Measurements from ENCODE around the gene FAM3D. TPM values are rescaled to one million over a fixed set of nuclear protein-coding genes. Genes with fewer than 3 reads are reported as not detected.

FAM3D gene
- polyA plus RNA-seq, 4 donors = 0.40 to 2.5 (median 1.2) TPM

DNA sequence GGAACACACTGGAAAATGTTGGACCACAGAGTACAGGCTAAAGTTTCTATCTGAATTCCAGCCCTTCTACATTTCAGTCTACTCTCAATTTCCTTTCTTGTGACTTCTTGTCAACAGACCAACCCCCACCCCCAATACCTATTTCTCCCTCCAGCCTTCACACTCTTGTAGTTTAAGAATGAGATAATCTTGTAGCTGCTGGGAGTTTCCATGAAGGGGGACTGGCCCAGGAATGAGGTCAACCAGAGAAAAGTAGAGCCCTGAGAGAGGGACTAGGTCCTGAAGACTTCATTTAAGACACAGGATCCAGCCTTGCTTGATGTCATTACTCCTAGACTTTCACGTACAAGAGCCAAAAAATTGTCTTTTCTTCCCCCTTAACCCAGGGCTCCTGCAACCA is 59.9 kb downstream of the FAM3D start:
- no peak for DNase-seq (ENCODE audit: low read depth in 4 of 4, low spot score in 3 of 4)

DNA sequence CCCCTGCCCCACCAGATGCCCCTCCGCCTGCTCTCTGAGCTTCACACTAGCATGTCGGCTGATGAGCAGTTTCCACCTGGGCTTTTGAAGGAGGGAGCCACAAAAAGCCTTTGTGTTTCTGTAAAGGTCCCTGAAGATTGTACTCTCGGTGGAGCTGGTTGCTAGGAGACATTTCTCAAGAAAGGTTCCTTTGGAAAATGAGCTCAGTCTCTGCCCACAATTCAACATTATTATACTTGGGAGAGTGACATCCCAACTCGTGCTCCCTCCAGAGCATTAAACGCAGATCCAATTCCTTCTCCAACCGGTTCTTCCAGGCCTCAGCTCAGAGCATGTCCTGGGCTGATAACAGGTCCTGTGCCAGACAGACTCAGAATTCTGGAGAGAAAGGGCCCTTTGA is 62.5 kb downstream of the FAM3D start:
- no peak for DNase-seq (ENCODE audit: low read depth in 4 of 4, low spot score in 3 of 4)

DNA sequence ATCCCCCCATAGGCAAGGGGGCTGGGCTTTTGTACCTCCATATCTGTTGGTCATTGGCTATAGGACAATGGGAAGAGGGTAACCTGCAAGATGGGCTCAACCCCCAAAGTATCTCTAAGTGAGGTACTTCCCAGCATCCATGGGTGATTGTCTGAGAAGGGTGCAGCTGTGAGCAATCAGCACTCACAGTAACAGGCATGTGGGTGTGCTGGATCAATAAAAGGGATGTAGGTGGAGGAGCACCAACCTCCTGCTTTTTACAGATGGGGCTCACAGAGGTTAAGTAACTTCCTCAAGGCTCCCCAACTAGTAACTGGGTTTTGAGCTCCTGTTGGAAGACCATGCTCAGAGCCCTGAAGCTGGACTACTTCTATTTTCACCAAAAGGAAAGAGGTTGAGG is 63.0 kb downstream of the FAM3D start:
- DNase-seq (ENCODE audit: low read depth in 4 of 4, low spot score in 3 of 4) = no peak

DNA sequence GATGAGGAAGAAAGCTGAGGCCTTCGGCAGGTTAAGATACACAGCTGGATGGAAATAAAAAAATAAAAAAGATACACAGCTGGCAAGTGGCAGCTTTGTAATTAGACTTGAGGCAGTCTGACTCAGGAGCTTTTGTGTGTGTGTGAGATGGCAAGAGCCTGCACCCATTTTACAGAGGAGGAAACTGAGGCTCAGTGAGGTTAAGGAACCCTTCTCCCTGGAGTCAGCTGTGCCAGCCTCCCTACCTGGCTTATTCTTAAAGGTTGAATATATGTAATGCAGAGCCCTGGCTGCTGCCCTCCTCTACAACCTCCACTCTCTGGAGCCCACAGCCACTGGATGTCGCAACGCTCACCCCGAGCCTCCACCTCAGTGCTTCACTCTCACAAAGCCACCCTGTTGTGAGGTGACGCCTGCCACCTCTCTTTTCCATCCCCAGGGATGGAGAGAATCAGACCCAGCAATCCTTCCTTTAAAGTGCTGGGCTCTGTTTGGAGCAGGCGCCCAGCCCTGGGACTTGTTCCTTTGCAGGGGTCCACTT is 68.7 kb downstream of the FAM3D start:
- no peak for DNase-seq (ENCODE audit: low read depth in 4 of 4, low spot score in 3 of 4)

DNA sequence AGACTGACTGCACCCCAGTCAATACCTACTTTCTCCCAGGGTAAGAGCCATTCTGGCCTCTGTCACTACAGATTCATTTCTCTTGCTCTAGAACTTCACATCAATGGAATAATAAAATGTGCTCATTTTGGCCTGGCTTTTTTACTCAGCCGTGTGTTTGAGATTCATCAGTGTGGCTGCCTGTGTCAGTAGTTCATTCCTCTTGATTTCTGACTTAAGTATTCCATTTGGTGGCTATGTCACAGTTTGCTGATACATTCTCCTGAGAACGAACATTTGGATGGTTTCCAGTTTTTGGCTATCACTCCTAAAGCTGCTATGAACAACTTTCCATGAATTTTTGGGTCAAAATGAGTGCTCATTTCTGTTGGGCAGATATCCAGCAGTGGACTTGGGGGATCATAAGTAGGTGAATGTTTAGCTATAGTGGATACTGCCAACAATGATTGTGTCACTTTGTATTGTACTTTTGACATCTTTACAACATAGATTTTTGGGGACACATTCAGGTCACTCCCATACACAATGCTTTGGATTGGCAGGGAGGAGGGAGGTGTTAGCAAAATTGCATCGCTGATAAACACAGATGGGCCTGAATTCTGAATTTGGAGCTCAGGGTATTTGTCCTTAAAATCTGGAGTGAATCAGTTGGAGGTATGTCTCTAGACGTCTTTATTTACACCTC is 69.6 kb downstream of the FAM3D start:
- no peak for DNase-seq (ENCODE audit: low read depth in 4 of 4, low spot score in 3 of 4)

DNA sequence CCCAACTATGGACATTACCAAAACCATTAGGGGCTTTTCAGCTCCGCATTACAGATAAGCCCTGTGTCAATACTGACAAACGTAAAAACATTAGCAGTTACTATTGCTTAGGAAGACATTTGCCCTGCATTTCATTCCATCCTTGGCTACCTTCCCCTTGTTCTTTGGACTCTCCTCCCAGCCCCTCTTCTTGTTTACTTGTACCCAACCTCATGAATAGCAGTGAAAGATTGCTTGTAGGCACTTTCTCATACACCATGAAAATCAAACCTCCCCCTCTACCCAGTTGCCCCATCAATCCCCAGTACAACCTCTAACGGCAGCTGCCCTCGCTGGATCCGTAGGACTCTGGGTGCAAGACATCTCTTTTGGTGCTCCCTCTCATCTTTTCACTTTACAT is 72.5 kb downstream of the FAM3D start:
- no peak for DNase-seq (ENCODE audit: low read depth in 4 of 4, low spot score in 3 of 4)

DNA sequence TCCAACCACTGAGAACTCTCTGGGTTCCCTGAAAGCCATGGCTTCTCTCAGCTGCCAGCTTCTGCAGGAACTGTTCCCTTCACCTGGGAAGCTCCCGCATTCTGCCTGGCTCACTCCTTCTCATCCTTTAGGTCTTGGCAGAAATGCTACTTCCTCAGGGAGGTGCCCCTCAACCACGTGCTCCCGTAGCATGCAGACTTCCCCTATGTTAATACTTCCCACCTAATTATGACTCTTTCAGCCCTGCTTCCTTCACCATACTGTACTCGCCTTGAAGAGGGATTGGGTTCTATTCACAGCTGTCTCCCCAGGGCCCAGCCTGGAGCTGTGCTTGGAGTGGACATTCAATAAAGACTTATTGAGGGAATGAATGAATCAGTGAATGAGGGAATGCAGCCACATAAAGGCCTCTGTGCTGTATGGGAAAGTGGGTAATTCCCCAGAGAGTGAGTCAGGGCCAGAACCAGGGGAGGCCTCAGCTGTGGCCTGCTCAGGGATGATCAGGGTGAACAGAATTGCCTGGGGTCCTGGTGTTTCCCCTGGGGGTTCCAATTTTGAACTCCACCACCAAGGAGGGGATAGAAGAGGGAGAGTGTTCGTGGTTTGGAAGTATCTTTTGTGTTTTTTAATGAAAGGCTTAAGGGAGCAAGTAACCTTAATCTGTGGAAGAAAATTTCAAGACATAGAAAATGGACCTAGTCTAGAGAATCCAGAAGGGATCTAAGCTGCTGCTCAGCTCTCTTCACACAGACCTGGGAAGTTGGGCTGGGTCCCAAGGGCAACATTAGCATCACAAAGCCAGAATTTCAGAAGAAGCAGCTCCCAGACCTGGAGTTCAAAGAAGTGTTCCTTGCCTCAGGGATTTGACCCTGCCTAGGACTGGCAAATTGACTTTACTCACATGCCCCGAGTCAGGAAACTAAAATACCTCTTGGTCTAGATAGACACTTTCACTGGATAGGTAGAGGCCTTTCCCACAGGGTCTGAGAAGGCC is 74.8 kb downstream of the FAM3D start:
- no peak for DNase-seq (ENCODE audit: low read depth in 4 of 4, low spot score in 3 of 4)

DNA sequence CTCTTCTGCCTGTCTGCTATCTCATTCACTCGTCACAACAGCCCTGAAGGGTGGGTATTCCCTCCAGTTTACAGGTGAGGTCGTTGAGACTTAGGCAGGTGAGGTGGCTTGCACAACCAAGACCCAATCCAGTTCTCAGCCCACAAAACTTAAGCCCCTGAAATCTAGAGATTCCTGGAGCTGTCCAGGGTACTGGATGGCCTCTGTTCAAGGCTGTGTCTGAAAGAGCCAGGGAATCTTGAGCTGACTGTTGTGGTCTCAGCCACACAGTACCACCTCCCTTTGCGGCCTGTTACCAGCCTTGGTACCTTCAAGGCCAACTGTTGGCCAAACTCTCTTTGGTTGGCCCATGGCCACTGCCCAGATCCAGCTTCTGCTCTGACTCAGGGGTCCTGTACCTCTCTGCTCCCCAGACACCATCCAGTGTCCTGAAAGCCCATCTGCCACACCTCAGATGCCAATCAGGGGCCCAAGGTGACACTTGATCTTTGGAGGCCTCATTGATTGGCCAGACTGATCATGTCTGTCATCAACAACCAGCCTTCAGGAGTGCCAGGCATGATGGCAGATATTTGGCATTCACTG is 78.5 kb downstream of the FAM3D start:
- DNase-seq (ENCODE audit: low read depth in 4 of 4, low spot score in 3 of 4) = peak in 1 of 4 donors; percentile 62

DNA sequence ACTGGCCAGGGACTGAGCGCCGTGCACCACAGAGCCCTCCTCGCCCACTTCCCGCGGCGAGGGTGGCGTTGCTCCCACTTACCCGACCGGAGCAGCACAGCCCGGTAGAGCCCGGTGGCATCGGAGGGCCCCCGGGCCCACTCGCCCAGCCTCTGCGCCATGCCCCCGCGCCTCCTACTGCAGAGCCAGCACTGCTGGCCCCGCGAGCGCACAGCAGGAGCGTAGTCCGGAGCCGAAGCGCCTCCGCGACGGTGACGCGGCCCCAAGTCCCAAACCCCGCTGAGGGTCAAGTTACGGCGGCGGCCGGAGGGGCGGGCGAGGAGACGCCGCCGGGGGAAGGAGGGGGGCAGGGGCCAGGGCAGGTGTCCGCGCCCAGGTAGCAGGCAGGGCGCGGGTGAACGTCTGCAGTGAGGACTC is 79.8 kb downstream of the FAM3D start:
- DNase-seq (ENCODE audit: low read depth in 4 of 4, low spot score in 3 of 4) = no peak

DNA sequence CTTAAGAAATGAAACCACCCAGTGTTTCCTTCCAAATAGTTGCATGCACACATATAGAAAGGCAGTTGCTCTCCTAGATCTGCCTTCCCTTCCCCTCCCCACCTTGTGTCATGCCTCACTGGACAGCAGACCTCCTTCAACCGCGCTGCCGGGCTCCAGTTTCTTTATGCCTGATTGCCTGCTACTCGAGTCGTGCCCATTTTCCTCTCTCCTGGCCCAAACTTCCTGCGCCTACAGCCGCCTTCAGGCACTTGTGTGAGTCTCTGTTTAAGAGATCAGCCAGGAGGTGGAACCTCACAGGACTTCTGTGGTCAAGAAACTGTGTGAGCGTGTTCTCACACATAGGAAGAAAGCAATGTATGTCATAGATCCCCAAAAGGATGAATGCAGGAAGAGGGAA is 80.6 kb downstream of the FAM3D start:
- DNase-seq (ENCODE audit: low read depth in 4 of 4, low spot score in 3 of 4) = peak in 1 of 4 donors; percentile 50

DNA sequence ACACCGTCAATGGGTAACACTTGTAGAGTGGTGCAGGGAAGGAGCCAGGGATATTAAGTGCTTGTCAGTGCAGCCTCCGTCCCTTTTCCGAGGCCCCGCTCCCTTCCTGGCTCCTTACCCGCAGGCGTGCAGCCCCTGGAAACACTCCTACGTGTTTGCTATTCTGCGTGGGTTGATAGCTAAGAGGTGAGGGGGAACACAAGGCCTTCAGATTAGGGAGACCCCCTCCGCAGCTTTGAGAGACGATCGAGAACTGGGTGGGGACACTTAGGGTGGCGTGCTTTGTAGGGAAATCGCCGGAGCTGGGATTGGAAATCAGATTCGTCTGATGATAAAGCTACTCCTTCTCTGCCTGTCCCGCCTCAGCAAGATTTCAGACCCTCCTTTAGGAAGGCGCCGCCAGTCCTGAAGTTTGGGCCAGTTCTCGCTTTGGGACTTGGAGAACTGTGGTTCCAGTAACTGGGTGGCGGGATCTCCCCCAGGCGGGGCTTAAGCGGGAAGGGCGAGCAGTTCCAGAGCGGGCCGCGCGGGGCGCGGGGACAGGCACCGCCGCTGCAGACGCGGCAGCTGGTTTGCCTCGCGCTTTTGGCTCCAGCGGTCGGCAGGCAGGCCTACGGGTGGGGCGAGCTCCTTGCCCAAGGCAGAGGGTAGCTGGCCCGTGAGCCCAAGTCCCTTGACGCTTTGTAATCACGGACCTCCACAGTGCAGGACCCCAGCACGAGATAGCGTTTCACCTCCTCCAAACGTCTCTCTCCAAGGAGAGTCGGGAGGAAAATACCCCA is 81.4 kb downstream of the FAM3D start:
- DNase-seq (ENCODE audit: low read depth in 4 of 4, low spot score in 3 of 4) = peak in 1 of 4 donors; percentile 65

DNA sequence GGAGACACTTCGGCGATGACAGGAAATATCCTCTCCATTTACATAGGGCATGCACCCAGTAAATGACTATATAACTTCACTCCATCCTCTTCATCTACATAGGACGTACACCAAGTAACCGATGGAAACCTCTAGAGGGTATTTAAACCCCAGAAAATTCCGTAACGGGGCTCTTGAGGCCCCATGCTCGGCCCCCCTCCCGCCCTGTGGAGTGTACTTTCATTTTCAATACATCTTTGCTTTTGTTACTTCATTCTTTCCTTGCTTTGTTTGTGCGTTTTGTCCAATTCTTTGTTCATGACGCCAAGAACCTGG is 81.9 kb downstream of the FAM3D start:
- DNase-seq (ENCODE audit: low read depth in 4 of 4, low spot score in 3 of 4) = no peak

Other genes starting within 250 kb of the FAM3D start
- 100 to 1,000 TPM; 116 to 124 (median 122) TPM for gene PDHB, start 232.9 kb downstream of the FAM3D start, polyA plus RNA-seq (ENCODE audit: insufficient read length in 4 of 4)
- gene KCTD6, start 174.7 kb downstream of the FAM3D start, polyA plus RNA-seq (ENCODE audit: insufficient read length in 4 of 4) = 10 to 100 TPM; 27.0 to 39.2 (median 34.9) TPM
- 10 to 100 TPM; 36.4 to 39.8 (median 39.2) TPM for gene ACOX2, start 129.6 kb downstream of the FAM3D start, polyA plus RNA-seq (ENCODE audit: insufficient read length in 4 of 4)
- gene FAM107A, start 89.4 kb downstream of the FAM3D start, polyA plus RNA-seq (ENCODE audit: insufficient read length in 4 of 4) = 1 to 10 TPM; 3.9 to 6.2 (median 4.7) TPM

Data from right renal pelvis (tissue), 4 donors.